Panc1 (cell line): Measurements from ENCODE around the gene SGO2. TPM values are rescaled to one million over a fixed set of nuclear protein-coding genes. Genes with fewer than 3 reads are reported as not detected.
A peak's percentile ranks its signal among the peaks of the same experiment; 100 is the strongest.

Experiments
- ATAC-seq: fragments of 200-7000 bp; cut with Tn5 transposase; 2 replicates; pipeline ENCODE4 v1.9.1; 2020; ENCODE audit warnings: mild to moderate bottlenecking, moderate library complexity
- BruUV-seq: library from RNA; stranded (reverse); fragments of 400-500 nt; replicated peaks from 2 replicates; lab custom pipeline; 2021; lab: Mats Ljungman, UMichigan
- CTCF ChIA-PET: fragments of 300-600 bp; sonication (Branson Sonifier 250); formaldehyde crosslinking; loops from one replicate; lab custom pipeline; 2022; ENCODE audit warnings: antibody characterized with exemption; lab: Charles Lee
- POLR2A ChIA-PET: fragments of 300-600 bp; sonication (Branson Sonifier 250); formaldehyde crosslinking; loops from one replicate; lab custom pipeline; 2022; ENCODE audit warnings: antibody characterized with exemption; lab: Charles Lee
- DNase-seq: peaks from one replicate; pipeline ENCODE4 v3.0.0-alpha.2; 2010; ENCODE audit warnings: low read depth, low spot score
- H3K27ac ChIP-seq: 2 replicates; pipeline ENCODE4 v1.5.1; 2011; ENCODE audit warnings: mild to moderate bottlenecking, low read length, inconsistent platforms
- H3K27me3 ChIP-seq: fragments of 200-500 bp; sonication (Bioruptor generic); 2 replicates; pipeline ENCODE4 v1.6.0; 2014; ENCODE audit warnings: low read length, inconsistent platforms; ENCODE audit not compliant: control insufficient read depth, insufficient read depth
- H3K36me3 ChIP-seq: fragments of 200-500 bp; sonication (Bioruptor generic); 2 replicates; pipeline ENCODE4 v1.5.1; 2014; ENCODE audit warnings: inconsistent platforms, mild to moderate bottlenecking, low read length, moderate library complexity; ENCODE audit not compliant: control insufficient read depth, insufficient read depth
- H3K4me1 ChIP-seq: 2 replicates; pipeline ENCODE4 v1.5.1; 2011; ENCODE audit warnings: inconsistent platforms, mild to moderate bottlenecking, low read length, moderate library complexity; ENCODE audit not compliant: control insufficient read depth, insufficient read depth
- H3K4me3 ChIP-seq, 2 experiments: 2 replicates each; pipeline ENCODE4 v1.5.1; 2011 to 2012; ENCODE audit warnings: low read depth in 2 of 2, low read length in 2 of 2, mild to moderate bottlenecking in 2 of 2, inconsistent platforms in 1 of 2, moderate library complexity in 1 of 2
- H3K9me3 ChIP-seq: fragments of 200-500 bp; sonication (Bioruptor generic); 2 replicates; pipeline ENCODE4 v1.5.1; 2014; ENCODE audit warnings: low read depth, mild to moderate bottlenecking, inconsistent platforms, low read length, moderate library complexity; ENCODE audit not compliant: control insufficient read depth, insufficient read depth
- POLR2AphosphoS5 ChIP-seq: IDR thresholded peaks from 2 replicates; pipeline ENCODE4 v1.6.1; 2012; ENCODE audit warnings: mild to moderate bottlenecking, low read depth, low read length, moderate library complexity
- SIN3A ChIP-seq: IDR thresholded peaks from 2 replicates; pipeline ENCODE4 v1.6.1; 2012; ENCODE audit warnings: low read depth, mild to moderate bottlenecking, low read length, moderate library complexity, borderline replicate concordance; ENCODE audit not compliant: insufficient read depth
- TCF7L2 ChIP-seq: IDR thresholded peaks from 2 replicates; pipeline ENCODE4 v1.6.1; 2011; ENCODE audit warnings: mild to moderate bottlenecking, low read depth, low read length, inconsistent platforms
- in situ Hi-C: cut with HindIII; loops from 2 replicates; pipeline ENCODE4 v1.10.0; 2016; ENCODE audit warnings: low sequenced_read_pairs, low pct_unique_long_range_greater_than_20kb
- intact Hi-C: fragments of 100-400 bp; cut with micrococcal nuclease; formaldehyde crosslinking; loops from one replicate; pipeline ENCODE4 v1.10.0; 2022; ENCODE audit not compliant: unreplicated experiment
- total RNA-seq: library from RNA; stranded (reverse); gene quantifications from one replicate; pipeline ENCODE4 v1.2.1, GENCODE V29; 2021; ENCODE audit not compliant: unreplicated experiment
- TF ChIP-seq, protein P1 (sequence below), 2 experiments: IDR thresholded peaks; 2 replicates each; pipeline ENCODE4 v1.6.1; 2011 to 2012; ENCODE audit warnings: low read depth in 2 of 2, control low read depth in 1 of 2, low read length in 1 of 2, mild to moderate bottlenecking in 1 of 2, moderate library complexity in 1 of 2; ENCODE audit not compliant: insufficient read depth in 1 of 2
- TF ChIP-seq, protein P2 (sequence below): fragments of 450-650 bp; IDR thresholded peaks from 2 replicates; pipeline ENCODE4 v1.5.1; 2017; ENCODE audit warnings: mild to moderate bottlenecking

SGO2 gene
- total RNA-seq, 1 experiment from 2014 or later, result 34.0 TPM

DNA sequence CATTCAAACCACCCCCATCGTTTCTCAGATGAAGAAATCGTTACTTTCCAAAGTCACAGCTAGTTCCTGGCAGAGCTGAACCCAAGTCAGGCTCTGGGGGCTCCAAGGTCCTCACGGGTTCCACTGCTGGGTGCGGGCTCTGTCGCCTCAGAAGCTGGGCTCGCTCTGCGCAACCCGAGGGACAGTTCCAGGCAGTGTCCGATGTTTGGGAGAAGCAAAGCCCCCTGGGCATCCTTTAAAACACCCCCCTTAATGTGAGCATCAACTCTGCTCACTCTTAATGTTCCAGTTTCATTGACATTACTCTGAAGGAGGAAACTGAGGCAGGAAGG, 60.6 kb downstream of the SGO2 start:
- POLR2A ChIA-PET, result no interaction called here
- in situ Hi-C loops, result no loop called here
- H3K4me3 ChIP-seq, result peak overlapping the region in 1 of 2 experiments; percentile 83; a peak in 2 of 4 replicates
- H3K36me3 ChIP-seq, result no peaks in the 10 kb centered on the region; the same call in 1 of the 2 replicates
- H3K4me1 ChIP-seq, result peaks cover 12% of the 10 kb centered on the region
- DNase-seq (no peak), ATAC-seq (no peak; the same call in 1 of the 2 replicates)
- no peaks in the 10 kb centered on the region for H3K9me3 ChIP-seq
- no TSS peak for BruUV-seq
- intact Hi-C loops, result no loop called here
- H3K27ac ChIP-seq, result no peak overlapping the region
- no peaks in the 10 kb centered on the region for H3K27me3 ChIP-seq
- TF ChIP-seq, protein P1, sequence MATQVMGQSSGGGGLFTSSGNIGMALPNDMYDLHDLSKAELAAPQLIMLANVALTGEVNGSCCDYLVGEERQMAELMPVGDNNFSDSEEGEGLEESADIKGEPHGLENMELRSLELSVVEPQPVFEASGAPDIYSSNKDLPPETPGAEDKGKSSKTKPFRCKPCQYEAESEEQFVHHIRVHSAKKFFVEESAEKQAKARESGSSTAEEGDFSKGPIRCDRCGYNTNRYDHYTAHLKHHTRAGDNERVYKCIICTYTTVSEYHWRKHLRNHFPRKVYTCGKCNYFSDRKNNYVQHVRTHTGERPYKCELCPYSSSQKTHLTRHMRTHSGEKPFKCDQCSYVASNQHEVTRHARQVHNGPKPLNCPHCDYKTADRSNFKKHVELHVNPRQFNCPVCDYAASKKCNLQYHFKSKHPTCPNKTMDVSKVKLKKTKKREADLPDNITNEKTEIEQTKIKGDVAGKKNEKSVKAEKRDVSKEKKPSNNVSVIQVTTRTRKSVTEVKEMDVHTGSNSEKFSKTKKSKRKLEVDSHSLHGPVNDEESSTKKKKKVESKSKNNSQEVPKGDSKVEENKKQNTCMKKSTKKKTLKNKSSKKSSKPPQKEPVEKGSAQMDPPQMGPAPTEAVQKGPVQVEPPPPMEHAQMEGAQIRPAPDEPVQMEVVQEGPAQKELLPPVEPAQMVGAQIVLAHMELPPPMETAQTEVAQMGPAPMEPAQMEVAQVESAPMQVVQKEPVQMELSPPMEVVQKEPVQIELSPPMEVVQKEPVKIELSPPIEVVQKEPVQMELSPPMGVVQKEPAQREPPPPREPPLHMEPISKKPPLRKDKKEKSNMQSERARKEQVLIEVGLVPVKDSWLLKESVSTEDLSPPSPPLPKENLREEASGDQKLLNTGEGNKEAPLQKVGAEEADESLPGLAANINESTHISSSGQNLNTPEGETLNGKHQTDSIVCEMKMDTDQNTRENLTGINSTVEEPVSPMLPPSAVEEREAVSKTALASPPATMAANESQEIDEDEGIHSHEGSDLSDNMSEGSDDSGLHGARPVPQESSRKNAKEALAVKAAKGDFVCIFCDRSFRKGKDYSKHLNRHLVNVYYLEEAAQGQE (IDR thresholded peaks at IDR 0.05; ENCODE audit: insufficient read depth in 1 of 2, low read depth in 2 of 2, low read length in 1 of 2), result no peak
- TF ChIP-seq TCF7L2, result no peak
- TF ChIP-seq, protein P2, sequence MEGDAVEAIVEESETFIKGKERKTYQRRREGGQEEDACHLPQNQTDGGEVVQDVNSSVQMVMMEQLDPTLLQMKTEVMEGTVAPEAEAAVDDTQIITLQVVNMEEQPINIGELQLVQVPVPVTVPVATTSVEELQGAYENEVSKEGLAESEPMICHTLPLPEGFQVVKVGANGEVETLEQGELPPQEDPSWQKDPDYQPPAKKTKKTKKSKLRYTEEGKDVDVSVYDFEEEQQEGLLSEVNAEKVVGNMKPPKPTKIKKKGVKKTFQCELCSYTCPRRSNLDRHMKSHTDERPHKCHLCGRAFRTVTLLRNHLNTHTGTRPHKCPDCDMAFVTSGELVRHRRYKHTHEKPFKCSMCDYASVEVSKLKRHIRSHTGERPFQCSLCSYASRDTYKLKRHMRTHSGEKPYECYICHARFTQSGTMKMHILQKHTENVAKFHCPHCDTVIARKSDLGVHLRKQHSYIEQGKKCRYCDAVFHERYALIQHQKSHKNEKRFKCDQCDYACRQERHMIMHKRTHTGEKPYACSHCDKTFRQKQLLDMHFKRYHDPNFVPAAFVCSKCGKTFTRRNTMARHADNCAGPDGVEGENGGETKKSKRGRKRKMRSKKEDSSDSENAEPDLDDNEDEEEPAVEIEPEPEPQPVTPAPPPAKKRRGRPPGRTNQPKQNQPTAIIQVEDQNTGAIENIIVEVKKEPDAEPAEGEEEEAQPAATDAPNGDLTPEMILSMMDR, result no peak
- no peak for TF ChIP-seq POLR2AphosphoS5
- TF ChIP-seq SIN3A, result no peak
- CTCF ChIA-PET, result no interaction called here

DNA sequence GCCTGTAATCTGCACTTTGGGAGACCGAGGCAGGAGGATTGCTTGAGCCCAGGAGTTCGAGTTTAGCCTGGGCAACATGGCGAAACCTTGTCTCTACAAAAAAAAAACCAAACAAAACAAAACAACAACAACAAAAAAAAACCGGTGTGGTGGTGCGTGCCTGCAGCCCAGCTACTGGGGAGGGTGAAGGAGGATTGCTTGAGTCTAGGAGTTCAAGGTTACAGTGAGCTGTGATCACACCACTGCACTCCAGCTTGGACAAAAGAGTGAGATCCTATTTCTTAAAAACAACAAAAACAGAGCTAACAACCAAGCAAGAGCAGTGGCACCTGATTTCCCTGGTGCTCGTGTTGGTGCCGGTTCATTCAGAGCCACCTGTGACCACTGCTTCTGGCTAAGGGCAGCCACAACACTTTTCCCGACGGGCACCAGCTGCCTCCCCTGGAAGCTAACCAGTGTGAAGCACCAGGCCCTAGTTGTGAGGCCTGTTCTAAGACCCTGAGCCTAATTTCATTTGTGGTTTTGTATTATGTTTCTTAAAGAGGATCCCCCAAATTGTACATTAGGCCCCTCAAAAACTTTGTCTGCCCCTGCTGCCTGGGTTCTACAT, 61.1 kb downstream of the SGO2 start:
- CTCF ChIA-PET, result interaction anchor here (0.7 kb wide), 1 partner anchor 114 kb away, joined by 5 read pairs; no protein-coding TSS in a partner anchor
- BruUV-seq, result no TSS peak
- no peak for DNase-seq

More for the DNA sequence above, 61.1 kb downstream of the SGO2 start:
- no peak for ATAC-seq
- Histone ChIP-seq H3K4me3 (no peak overlapping the region), H3K36me3 (no peaks in the 10 kb centered on the region; the same call in 1 of the 2 replicates), H3K4me1 (peaks cover 12% of the 10 kb centered on the region), H3K9me3 (no peaks in the 10 kb centered on the region), H3K27me3 (no peaks in the 10 kb centered on the region), H3K27ac (no peak overlapping the region)
- intact Hi-C loops (no loop called here), in situ Hi-C loops (no loop called here)
- TF ChIP-seq, protein P1 (IDR thresholded peaks at IDR 0.05; ENCODE audit: insufficient read depth in 1 of 2, low read depth in 2 of 2, low read length in 1 of 2), result no peak
- TF ChIP-seq, protein P2, result no peak
- no peak for TF ChIP-seq TCF7L2
- no peak for TF ChIP-seq SIN3A
- no peak for TF ChIP-seq POLR2AphosphoS5
- POLR2A ChIA-PET, result no interaction called here
